SK-N-SH treated with all-trans-retinoic acid at 6 μM for 48 hours (cell line): ENCODE measurements around the gene BTBD17.

Experiments
- ATAC-seq: fragments of 200-7000 bp; cut with Tn5 transposase; 3 replicates; pipeline ENCODE4 v1.9.1; 2020; ENCODE audit warnings: mild to moderate bottlenecking, moderate library complexity
- ARNTL ChIP-seq: fragments of 450-650 bp; formaldehyde crosslinking; IDR thresholded peaks from 2 replicates; pipeline ENCODE4 v1.5.0; 2020; ENCODE audit warnings: low read depth, mild to moderate bottlenecking, moderate library complexity, borderline replicate concordance
- BACH2 ChIP-seq: fragments of 250-450 bp; sonication (Bioruptor Pico); IDR thresholded peaks from 2 replicates; pipeline ENCODE4 v1.9.0; 2021; ENCODE audit warnings: mild to moderate bottlenecking, borderline replicate concordance
- CSDC2 ChIP-seq: fragments of 250-450 bp; sonication (Bioruptor Pico); IDR thresholded peaks from 2 replicates; pipeline ENCODE4 v1.5.0; 2020; ENCODE audit warnings: mild to moderate bottlenecking, moderate library complexity
- CSRNP3 ChIP-seq: fragments of 250-450 bp; sonication (Bioruptor Pico); IDR thresholded peaks from 2 replicates; pipeline ENCODE4 v1.5.1; 2021; ENCODE audit warnings: mild to moderate bottlenecking, moderate library complexity
- ESRRG ChIP-seq: fragments of 250-450 bp; sonication (Bioruptor Pico); IDR thresholded peaks from 2 replicates; pipeline ENCODE4 v1.6.1; 2021; ENCODE audit warnings: mild to moderate bottlenecking
- GLIS3 ChIP-seq: fragments of 250-450 bp; sonication (Bioruptor Pico); IDR thresholded peaks from 2 replicates; pipeline ENCODE4 v1.5.0; 2020; ENCODE audit warnings: mild to moderate bottlenecking, moderate library complexity
- ISL1 ChIP-seq: fragments of 250-450 bp; sonication (Bioruptor Pico); IDR thresholded peaks from 2 replicates; pipeline ENCODE4 v2.1.2; 2022; ENCODE audit warnings: mild to moderate bottlenecking, moderate library complexity
- OSR1 ChIP-seq: fragments of 250-450 bp; sonication (Bioruptor Pico); IDR thresholded peaks from 2 replicates; pipeline ENCODE4 v1.8.0; 2022; ENCODE audit warnings: moderate library complexity, mild to moderate bottlenecking, inconsistent platforms
- PATZ1 ChIP-seq: fragments of 250-450 bp; sonication (Bioruptor Pico); IDR thresholded peaks from 2 replicates; pipeline ENCODE4 v1.8.0; 2020; ENCODE audit warnings: mild to moderate bottlenecking, moderate library complexity, borderline replicate concordance
- PPARA ChIP-seq: fragments of 250-450 bp; sonication (Bioruptor Pico); IDR thresholded peaks from 2 replicates; pipeline ENCODE4 v1.5.0; 2020; ENCODE audit warnings: mild to moderate bottlenecking, borderline replicate concordance
- RARB ChIP-seq: fragments of 250-450 bp; sonication (Bioruptor Pico); IDR thresholded peaks from 2 replicates; pipeline ENCODE4 v1.8.0; 2021; ENCODE audit warnings: mild to moderate bottlenecking, moderate library complexity
- SNAI2 ChIP-seq: fragments of 250-450 bp; sonication (Bioruptor Pico); IDR thresholded peaks from 2 replicates; pipeline ENCODE4 v1.5.0; 2020; ENCODE audit warnings: mild to moderate bottlenecking, moderate library complexity
- TCF4 ChIP-seq: fragments of 250-450 bp; sonication (Bioruptor Pico); IDR thresholded peaks from 2 replicates; pipeline ENCODE4 v1.8.0; 2021; ENCODE audit warnings: mild to moderate bottlenecking, moderate library complexity, borderline replicate concordance
- TOX ChIP-seq: fragments of 250-450 bp; sonication (Bioruptor Pico); IDR thresholded peaks from 2 replicates; pipeline ENCODE4 v1.8.0; 2021; ENCODE audit warnings: mild to moderate bottlenecking, moderate library complexity, borderline replicate concordance
- TSHZ2 ChIP-seq: fragments of 250-450 bp; sonication (Bioruptor Pico); IDR thresholded peaks from 2 replicates; pipeline ENCODE4 v1.5.0; 2020; ENCODE audit warnings: mild to moderate bottlenecking, moderate library complexity
- ZC3H10 ChIP-seq: fragments of 250-450 bp; sonication (Bioruptor Pico); IDR thresholded peaks from 2 replicates; pipeline ENCODE4 v1.5.1; 2021; ENCODE audit warnings: mild to moderate bottlenecking, moderate library complexity
- ZFP3 ChIP-seq: fragments of 250-450 bp; sonication (Bioruptor Pico); IDR thresholded peaks from 2 replicates; pipeline ENCODE4 v1.5.0; 2020; ENCODE audit warnings: mild to moderate bottlenecking, moderate library complexity
- ZFP30 ChIP-seq: fragments of 450-650 bp; formaldehyde crosslinking; IDR thresholded peaks from 2 replicates; pipeline ENCODE4 v1.5.0; 2022; ENCODE audit warnings: mild to moderate bottlenecking, moderate library complexity
- ZNF565 ChIP-seq: fragments of 450-650 bp; formaldehyde crosslinking; conservative IDR thresholded peaks from 2 replicates; pipeline ENCODE4 v1.5.0; 2020; ENCODE audit warnings: low read depth, mild to moderate bottlenecking, moderate library complexity
- ZNF70 ChIP-seq: fragments of 450-650 bp; formaldehyde crosslinking; IDR thresholded peaks from 2 replicates; pipeline ENCODE4 v1.5.0; 2020; ENCODE audit warnings: mild to moderate bottlenecking, moderate library complexity
- ZNF8 ChIP-seq: fragments of 450-650 bp; formaldehyde crosslinking; IDR thresholded peaks from 2 replicates; pipeline ENCODE4 v1.5.0; 2020; ENCODE audit warnings: mild to moderate bottlenecking, moderate library complexity
- TF ChIP-seq, protein P1 (sequence below): fragments of 250-450 bp; sonication (Bioruptor Pico); IDR thresholded peaks from 2 replicates; pipeline ENCODE4 v1.5.1; 2020; ENCODE audit warnings: low read depth, mild to moderate bottlenecking, moderate library complexity
- TF ChIP-seq, protein P2 (sequence below): fragments of 250-450 bp; sonication (Bioruptor Pico); IDR thresholded peaks from 2 replicates; pipeline ENCODE4 v1.8.0; 2021; ENCODE audit warnings: low read depth, mild to moderate bottlenecking, moderate library complexity, borderline replicate concordance

The BTBD17 gene

GRCh38 chr17:74339537-74340195 lies 22.0 kb downstream of the BTBD17 start:
- TF ChIP-seq ZNF8 (CRISPR knock-in tag) (no peak), BACH2 (CRISPR knock-in tag) (no peak), ZNF565 (CRISPR knock-in tag) (no peak), GLIS3 (CRISPR knock-in tag) (no peak), TCF4 (CRISPR knock-in tag) (no peak), RARB (CRISPR knock-in tag) (no peak), OSR1 (CRISPR knock-in tag) (no peak), PPARA (CRISPR knock-in tag) (no peak), TOX (no peak), ZFP30 (no peak), ZNF70 (no peak), CSRNP3 (no peak), ARNTL (CRISPR knock-in tag) (no peak), SNAI2 (CRISPR knock-in tag) (no peak), CSDC2 (no peak), TSHZ2 (no peak), ESRRG (CRISPR knock-in tag) (no peak), ZC3H10 (no peak)
- TF ChIP-seq, protein P1, sequence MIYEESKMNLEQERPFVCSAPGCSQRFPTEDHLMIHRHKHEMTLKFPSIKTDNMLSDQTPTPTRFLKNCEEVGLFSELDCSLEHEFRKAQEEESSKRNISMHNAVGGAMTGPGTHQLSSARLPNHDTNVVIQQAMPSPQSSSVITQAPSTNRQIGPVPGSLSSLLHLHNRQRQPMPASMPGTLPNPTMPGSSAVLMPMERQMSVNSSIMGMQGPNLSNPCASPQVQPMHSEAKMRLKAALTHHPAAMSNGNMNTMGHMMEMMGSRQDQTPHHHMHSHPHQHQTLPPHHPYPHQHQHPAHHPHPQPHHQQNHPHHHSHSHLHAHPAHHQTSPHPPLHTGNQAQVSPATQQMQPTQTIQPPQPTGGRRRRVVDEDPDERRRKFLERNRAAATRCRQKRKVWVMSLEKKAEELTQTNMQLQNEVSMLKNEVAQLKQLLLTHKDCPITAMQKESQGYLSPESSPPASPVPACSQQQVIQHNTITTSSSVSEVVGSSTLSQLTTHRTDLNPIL (CRISPR knock-in tag): no peak
- no peak for ATAC-seq

DNA sequence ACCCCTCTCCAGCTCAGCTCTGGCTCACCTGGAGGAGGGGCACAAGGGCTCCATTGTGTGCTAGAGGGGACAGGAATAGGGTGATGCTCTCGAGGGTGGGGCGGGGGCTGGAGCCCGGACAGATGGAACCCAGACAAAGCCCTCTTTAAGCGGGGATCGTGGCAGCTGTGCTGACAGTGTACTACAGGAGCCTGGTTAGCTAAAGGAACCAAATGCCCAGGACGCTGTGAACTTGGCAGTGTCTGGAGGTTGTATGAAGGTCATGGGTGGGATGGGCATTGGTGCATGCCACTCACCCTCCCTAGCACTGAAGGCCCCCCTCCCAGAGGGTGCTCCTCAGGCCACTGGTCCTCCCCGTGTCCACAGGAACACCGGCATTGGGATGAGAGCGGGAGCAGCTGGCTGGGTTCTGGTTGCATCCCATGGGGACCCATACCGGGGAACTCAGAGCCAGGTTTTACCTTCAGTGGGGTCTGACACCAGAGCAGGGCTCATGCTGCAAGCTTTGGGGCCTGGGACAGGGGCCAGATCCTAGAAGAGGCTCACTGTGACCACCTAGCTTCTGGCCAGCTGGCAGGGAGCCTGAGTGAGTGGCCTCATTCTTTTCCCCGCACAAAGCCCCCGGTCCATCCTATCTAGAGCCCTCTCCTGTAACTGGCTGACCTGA lies 23.7 kb downstream of the BTBD17 start:
- ATAC-seq: no peak
- TF ChIP-seq TCF4 (CRISPR knock-in tag) (no peak), ZFP30 (no peak), ZNF565 (CRISPR knock-in tag) (no peak), TSHZ2 (no peak), ZNF8 (CRISPR knock-in tag) (no peak), ZC3H10 (no peak), GLIS3 (CRISPR knock-in tag) (no peak), PPARA (CRISPR knock-in tag) (no peak), ZFP3 (CRISPR knock-in tag) (no peak), SNAI2 (CRISPR knock-in tag) (no peak), ARNTL (CRISPR knock-in tag) (no peak), PATZ1 (CRISPR knock-in tag) (no peak), RARB (CRISPR knock-in tag) (no peak), ISL1 (no peak), ZNF70 (no peak), CSDC2 (no peak)
- TF ChIP-seq, protein P2, sequence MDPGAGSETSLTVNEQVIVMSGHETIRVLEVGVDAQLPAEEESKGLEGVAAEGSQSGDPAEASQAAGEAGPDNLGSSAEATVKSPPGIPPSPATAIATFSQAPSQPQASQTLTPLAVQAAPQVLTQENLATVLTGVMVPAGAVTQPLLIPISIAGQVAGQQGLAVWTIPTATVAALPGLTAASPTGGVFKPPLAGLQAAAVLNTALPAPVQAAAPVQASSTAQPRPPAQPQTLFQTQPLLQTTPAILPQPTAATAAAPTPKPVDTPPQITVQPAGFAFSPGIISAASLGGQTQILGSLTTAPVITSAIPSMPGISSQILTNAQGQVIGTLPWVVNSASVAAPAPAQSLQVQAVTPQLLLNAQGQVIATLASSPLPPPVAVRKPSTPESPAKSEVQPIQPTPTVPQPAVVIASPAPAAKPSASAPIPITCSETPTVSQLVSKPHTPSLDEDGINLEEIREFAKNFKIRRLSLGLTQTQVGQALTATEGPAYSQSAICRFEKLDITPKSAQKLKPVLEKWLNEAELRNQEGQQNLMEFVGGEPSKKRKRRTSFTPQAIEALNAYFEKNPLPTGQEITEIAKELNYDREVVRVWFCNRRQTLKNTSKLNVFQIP: no peak
